ENCODE data around the gene MID1. TPM values are rescaled to one million over a fixed set of nuclear protein-coding genes. Genes with fewer than 3 reads are reported as not detected.

The MID1 gene
- total RNA-seq, 1 donor = 20.4 TPM

GRCh38 chrX:10653302-10653701 is 32.9 kb upstream of the MID1 start:
- TF ChIP-seq CTCF (IDR thresholded peaks at IDR 0.05; ENCODE audit: insufficient read depth, low read length) = no peak

GRCh38 chrX:10649265-10649664 is 28.9 kb upstream of the MID1 start:
- DNase-seq (ENCODE audit: low read depth) = no peak
- H3K4me3 ChIP-seq (ENCODE audit: low read depth, low read length) = no peak overlapping the region
- no peak for TF ChIP-seq CTCF (IDR thresholded peaks at IDR 0.05; ENCODE audit: insufficient read depth, low read length)

More at GRCh38 chrX:10653302-10653701, 32.9 kb upstream of the MID1 start:
- DNase-seq (ENCODE audit: low read depth) = no peak
- H3K4me3 ChIP-seq (ENCODE audit: low read depth, low read length) = no peak overlapping the region

- peak; percentile 52 for DNase-seq (ENCODE audit: low read depth)
- TF ChIP-seq CTCF (IDR thresholded peaks at IDR 0.05; ENCODE audit: insufficient read depth, low read length) = no peak
- H3K4me3 ChIP-seq (ENCODE audit: low read depth, low read length) = no peak overlapping the region
Observed at GRCh38 chrX:10648614-10649013, 28.2 kb upstream of the MID1 start.

GRCh38 chrX:10636851-10637250 is 16.5 kb upstream of the MID1 start:
- DNase-seq (ENCODE audit: low read depth) = no peak
- H3K4me3 ChIP-seq (ENCODE audit: low read depth, low read length) = no peak overlapping the region
- TF ChIP-seq CTCF (IDR thresholded peaks at IDR 0.05; ENCODE audit: insufficient read depth, low read length) = no peak

- peak; percentile 66 for TF ChIP-seq CTCF (IDR thresholded peaks at IDR 0.05; ENCODE audit: insufficient read depth, low read length)
- no peak overlapping the region for H3K4me3 ChIP-seq (ENCODE audit: low read depth, low read length)
- peak; percentile 76 for DNase-seq (ENCODE audit: low read depth)
Observed at GRCh38 chrX:10636337-10636736, 16.0 kb upstream of the MID1 start.

GRCh38 chrX:10634392-10635161 is 14.2 kb upstream of the MID1 start:
- TF ChIP-seq CTCF (IDR thresholded peaks at IDR 0.05; ENCODE audit: insufficient read depth, low read length) = no peak
- H3K4me3 ChIP-seq (ENCODE audit: low read depth, low read length) = no peak overlapping the region
- DNase-seq (ENCODE audit: low read depth) = peak; percentile 80

GRCh38 chrX:10633722-10634121 is 13.3 kb upstream of the MID1 start:
- peak; percentile 84 for DNase-seq (ENCODE audit: low read depth)
- TF ChIP-seq CTCF (IDR thresholded peaks at IDR 0.05; ENCODE audit: insufficient read depth, low read length) = no peak
- no peak overlapping the region for H3K4me3 ChIP-seq (ENCODE audit: low read depth, low read length)
